DOHH2 (cell line): ENCODE measurements around the gene MMRN2.

ENCODE experiments used
- EZH2phosphoT487 ChIP-seq: fragments of 200-600 bp; sonication (generic); IDR thresholded peaks from 2 replicates; pipeline ENCODE4 v1.6.1; 2017; ENCODE audit warnings: borderline replicate concordance, mild to moderate bottlenecking, antibody characterized with exemption, low read length, moderate library complexity, mixed read lengths
- TF ChIP-seq, protein P1 (sequence below): fragments of 200-600 bp; sonication (generic); IDR thresholded peaks from one replicate; pipeline ENCODE4 v1.5.1; 2014; ENCODE audit warnings: antibody characterized with exemption, mild to moderate bottlenecking, low read depth, low read length; ENCODE audit not compliant: poor library complexity, severe bottlenecking

DNA sequence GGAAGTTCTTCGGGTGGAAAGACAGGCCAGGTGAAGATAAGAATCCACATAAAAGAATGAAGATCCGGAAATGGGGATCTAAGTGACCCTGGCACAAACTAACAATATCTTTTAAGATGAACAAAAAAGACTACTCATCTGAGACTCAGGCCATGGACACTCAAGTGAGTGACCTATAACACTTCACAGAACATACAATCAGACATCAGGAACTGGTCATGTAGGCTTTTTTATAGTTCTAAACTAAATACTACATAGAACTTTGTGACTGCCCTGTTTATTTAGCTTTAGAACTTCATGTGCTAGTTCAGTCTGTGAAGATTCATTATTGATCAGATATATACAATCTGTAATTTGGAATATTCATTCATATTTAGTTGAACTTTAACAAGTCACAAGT, 52.8 kb downstream of the MMRN2 start:
- TF ChIP-seq, protein P1, sequence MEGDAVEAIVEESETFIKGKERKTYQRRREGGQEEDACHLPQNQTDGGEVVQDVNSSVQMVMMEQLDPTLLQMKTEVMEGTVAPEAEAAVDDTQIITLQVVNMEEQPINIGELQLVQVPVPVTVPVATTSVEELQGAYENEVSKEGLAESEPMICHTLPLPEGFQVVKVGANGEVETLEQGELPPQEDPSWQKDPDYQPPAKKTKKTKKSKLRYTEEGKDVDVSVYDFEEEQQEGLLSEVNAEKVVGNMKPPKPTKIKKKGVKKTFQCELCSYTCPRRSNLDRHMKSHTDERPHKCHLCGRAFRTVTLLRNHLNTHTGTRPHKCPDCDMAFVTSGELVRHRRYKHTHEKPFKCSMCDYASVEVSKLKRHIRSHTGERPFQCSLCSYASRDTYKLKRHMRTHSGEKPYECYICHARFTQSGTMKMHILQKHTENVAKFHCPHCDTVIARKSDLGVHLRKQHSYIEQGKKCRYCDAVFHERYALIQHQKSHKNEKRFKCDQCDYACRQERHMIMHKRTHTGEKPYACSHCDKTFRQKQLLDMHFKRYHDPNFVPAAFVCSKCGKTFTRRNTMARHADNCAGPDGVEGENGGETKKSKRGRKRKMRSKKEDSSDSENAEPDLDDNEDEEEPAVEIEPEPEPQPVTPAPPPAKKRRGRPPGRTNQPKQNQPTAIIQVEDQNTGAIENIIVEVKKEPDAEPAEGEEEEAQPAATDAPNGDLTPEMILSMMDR, result no peak
- no peak for TF ChIP-seq EZH2phosphoT487
